ENCODE data around the gene CCDC146. TPM values are rescaled to one million over a fixed set of nuclear protein-coding genes. Genes with fewer than 3 reads are reported as not detected.

CCDC146 gene
- total and polyA plus RNA-seq, 4 donors, result 1.3 to 3.9 (median 3.1) TPM

DNA sequence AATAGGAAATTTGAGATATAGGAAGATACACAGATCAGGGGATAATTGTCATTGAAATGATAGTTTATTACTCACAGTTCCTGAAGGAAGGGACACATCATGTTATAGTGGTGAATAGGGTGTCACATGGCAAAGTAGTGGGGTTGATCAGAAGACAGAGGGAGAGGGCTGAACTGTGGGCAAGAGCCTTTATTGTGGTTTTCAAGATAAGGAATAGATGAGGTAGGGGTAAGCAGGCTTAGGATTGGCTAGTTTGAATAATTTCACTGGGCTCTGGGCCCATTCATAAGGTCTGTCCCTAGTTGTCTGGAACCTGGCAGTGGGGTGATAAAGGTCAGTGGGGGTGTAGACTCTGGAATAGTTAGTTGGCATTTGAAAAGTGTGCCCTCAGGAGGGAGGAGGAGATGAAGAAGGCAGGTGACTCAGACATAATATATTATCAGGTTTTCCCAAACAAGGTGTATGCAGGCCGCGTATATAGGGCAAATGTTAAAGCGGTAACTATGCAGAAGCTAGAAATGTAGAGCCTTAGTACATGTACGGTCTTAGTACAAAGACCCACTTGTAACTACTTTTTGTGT lies 58.7 kb downstream of the CCDC146 start (continued):
- TF ChIP-seq JUND (IDR thresholded peaks at IDR 0.05) (no peak), TAF1 (conservative IDR thresholded peaks at IDR 0.05) (no peak)

DNA sequence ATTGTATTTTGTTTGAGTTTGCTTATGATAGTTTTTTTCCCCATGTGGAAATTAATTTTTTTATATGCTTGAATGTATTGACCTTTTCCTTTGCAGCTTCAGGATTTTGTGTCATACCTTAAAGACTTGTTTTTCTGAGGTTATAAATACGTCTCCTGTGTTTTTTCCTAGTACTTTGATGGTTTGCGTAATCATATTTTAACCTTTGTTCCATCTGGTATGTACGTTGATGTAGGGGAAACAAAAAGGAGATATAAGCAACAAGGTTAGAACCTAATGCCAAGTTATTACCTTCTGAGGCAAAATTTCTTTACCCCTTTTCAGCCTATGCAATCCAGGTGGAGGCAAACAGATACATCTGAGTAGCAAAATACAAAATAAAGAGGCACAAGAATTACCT lies 59.3 kb downstream of the CCDC146 start:
- H3K27ac ChIP-seq (ENCODE audit: low read depth in 1 of 2, low read length in 2 of 2), result no peak overlapping the region
- WGBS, result 74% methylated on average over 3 of the region's 3 CpGs
- no peak for DNase-seq (ENCODE audit: low spot score)

DNA sequence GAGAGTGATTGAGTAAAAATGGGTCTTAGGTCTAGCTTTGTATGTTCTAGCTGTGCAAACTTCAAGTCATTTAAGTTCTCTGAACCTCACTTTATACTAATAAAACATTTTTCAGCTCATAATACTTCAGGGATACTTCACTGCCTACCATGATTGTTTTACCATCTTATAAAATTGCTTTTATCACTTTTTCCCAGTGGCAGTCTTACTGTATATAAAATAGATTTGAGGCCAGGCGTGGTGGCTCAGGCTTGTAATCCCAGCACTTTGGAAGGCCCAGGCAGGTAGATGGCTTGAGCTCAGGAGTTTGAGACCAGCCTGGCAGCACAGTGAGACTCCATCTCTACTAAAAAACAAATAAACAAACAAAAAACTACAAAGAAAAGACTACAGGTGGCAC lies 59.8 kb downstream of the CCDC146 start:
- H3K4me3 ChIP-seq (ENCODE audit: low read depth in 1 of 3, low read length in 3 of 3), result no peak overlapping the region
- DNase-seq (ENCODE audit: low spot score), result no peak
- no peak overlapping the region for H3K27ac ChIP-seq (ENCODE audit: low read depth in 1 of 2, low read length in 2 of 2)
- no peaks in the 10 kb centered on the region for H3K27me3 ChIP-seq (ENCODE audit: control insufficient read depth in 4 of 4, insufficient read depth in 4 of 4, low read length in 3 of 4)
- no peaks in the 10 kb centered on the region for H3K9me3 ChIP-seq (ENCODE audit: control insufficient read depth in 4 of 4, low read length in 3 of 4)
- H3K36me3 ChIP-seq (ENCODE audit: control insufficient read depth in 4 of 4, insufficient read depth in 3 of 4, low read depth in 1 of 4, low read length in 3 of 4), result no peaks in the 10 kb centered on the region
- H3K9ac ChIP-seq (ENCODE audit: low read depth in 1 of 2, low read length in 2 of 2), result no peak overlapping the region
- 86% methylated on average over 1 of the region's 1 CpG for WGBS
- H3K4me1 ChIP-seq (ENCODE audit: control insufficient read depth in 4 of 4, insufficient read depth in 4 of 4, low read length in 3 of 4), result no peaks in the 10 kb centered on the region
- TF ChIP-seq RAD21 (IDR thresholded peaks at IDR 0.05), result no peak
- no peak for TF ChIP-seq SP1 (IDR thresholded peaks at IDR 0.05)
- TF ChIP-seq, protein P1, sequence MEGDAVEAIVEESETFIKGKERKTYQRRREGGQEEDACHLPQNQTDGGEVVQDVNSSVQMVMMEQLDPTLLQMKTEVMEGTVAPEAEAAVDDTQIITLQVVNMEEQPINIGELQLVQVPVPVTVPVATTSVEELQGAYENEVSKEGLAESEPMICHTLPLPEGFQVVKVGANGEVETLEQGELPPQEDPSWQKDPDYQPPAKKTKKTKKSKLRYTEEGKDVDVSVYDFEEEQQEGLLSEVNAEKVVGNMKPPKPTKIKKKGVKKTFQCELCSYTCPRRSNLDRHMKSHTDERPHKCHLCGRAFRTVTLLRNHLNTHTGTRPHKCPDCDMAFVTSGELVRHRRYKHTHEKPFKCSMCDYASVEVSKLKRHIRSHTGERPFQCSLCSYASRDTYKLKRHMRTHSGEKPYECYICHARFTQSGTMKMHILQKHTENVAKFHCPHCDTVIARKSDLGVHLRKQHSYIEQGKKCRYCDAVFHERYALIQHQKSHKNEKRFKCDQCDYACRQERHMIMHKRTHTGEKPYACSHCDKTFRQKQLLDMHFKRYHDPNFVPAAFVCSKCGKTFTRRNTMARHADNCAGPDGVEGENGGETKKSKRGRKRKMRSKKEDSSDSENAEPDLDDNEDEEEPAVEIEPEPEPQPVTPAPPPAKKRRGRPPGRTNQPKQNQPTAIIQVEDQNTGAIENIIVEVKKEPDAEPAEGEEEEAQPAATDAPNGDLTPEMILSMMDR (IDR thresholded peaks at IDR 0.05; ENCODE audit: low read depth, low read length, missing input control), result no peak
- TF ChIP-seq GABPA (IDR thresholded peaks at IDR 0.05 in 1 of 2, conservative IDR thresholded peaks at IDR 0.05 in 1 of 2), result no peak
- no peak for TF ChIP-seq HNF4A (conservative IDR thresholded peaks at IDR 0.05)
- TF ChIP-seq YY1 (IDR thresholded peaks at IDR 0.05), result no peak
- TF ChIP-seq JUND (IDR thresholded peaks at IDR 0.05), result no peak
- TF ChIP-seq FOXA1 (IDR thresholded peaks at IDR 0.05), result no peak
- TF ChIP-seq TAF1 (conservative IDR thresholded peaks at IDR 0.05), result no peak
- TF ChIP-seq, protein P2, sequence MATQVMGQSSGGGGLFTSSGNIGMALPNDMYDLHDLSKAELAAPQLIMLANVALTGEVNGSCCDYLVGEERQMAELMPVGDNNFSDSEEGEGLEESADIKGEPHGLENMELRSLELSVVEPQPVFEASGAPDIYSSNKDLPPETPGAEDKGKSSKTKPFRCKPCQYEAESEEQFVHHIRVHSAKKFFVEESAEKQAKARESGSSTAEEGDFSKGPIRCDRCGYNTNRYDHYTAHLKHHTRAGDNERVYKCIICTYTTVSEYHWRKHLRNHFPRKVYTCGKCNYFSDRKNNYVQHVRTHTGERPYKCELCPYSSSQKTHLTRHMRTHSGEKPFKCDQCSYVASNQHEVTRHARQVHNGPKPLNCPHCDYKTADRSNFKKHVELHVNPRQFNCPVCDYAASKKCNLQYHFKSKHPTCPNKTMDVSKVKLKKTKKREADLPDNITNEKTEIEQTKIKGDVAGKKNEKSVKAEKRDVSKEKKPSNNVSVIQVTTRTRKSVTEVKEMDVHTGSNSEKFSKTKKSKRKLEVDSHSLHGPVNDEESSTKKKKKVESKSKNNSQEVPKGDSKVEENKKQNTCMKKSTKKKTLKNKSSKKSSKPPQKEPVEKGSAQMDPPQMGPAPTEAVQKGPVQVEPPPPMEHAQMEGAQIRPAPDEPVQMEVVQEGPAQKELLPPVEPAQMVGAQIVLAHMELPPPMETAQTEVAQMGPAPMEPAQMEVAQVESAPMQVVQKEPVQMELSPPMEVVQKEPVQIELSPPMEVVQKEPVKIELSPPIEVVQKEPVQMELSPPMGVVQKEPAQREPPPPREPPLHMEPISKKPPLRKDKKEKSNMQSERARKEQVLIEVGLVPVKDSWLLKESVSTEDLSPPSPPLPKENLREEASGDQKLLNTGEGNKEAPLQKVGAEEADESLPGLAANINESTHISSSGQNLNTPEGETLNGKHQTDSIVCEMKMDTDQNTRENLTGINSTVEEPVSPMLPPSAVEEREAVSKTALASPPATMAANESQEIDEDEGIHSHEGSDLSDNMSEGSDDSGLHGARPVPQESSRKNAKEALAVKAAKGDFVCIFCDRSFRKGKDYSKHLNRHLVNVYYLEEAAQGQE (IDR thresholded peaks at IDR 0.05), result no peak

More for the DNA sequence above, 59.3 kb downstream of the CCDC146 start:
- Histone ChIP-seq H3K4me1 (ENCODE audit: control insufficient read depth in 4 of 4, insufficient read depth in 4 of 4, low read length in 3 of 4) (no peaks in the 10 kb centered on the region), H3K36me3 (ENCODE audit: control insufficient read depth in 4 of 4, insufficient read depth in 3 of 4, low read depth in 1 of 4, low read length in 3 of 4) (no peaks in the 10 kb centered on the region), H3K9me3 (ENCODE audit: control insufficient read depth in 4 of 4, low read length in 3 of 4) (no peaks in the 10 kb centered on the region), H3K9ac (ENCODE audit: low read depth in 1 of 2, low read length in 2 of 2) (no peak overlapping the region), H3K27me3 (ENCODE audit: control insufficient read depth in 4 of 4, insufficient read depth in 4 of 4, low read length in 3 of 4) (no peaks in the 10 kb centered on the region), H3K4me3 (ENCODE audit: low read depth in 1 of 3, low read length in 3 of 3) (no peak overlapping the region)
- TF ChIP-seq FOXA1 (IDR thresholded peaks at IDR 0.05) (no peak), GABPA (IDR thresholded peaks at IDR 0.05 in 1 of 2, conservative IDR thresholded peaks at IDR 0.05 in 1 of 2) (no peak), RXRA (IDR thresholded peaks at IDR 0.05) (no peak), JUND (IDR thresholded peaks at IDR 0.05) (no peak), EGR1 (IDR thresholded peaks at IDR 0.05; ENCODE audit: low read depth in 2 of 2) (no peak)
- TF ChIP-seq, protein P2 (IDR thresholded peaks at IDR 0.05), result no peak
- TF ChIP-seq, protein P3, sequence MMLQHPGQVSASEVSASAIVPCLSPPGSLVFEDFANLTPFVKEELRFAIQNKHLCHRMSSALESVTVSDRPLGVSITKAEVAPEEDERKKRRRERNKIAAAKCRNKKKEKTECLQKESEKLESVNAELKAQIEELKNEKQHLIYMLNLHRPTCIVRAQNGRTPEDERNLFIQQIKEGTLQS (IDR thresholded peaks at IDR 0.05), result no peak
- TF ChIP-seq, protein P1 (IDR thresholded peaks at IDR 0.05; ENCODE audit: low read depth, low read length, missing input control), result no peak
